ENCODE results near the gene EXPH5. TPM values are rescaled to one million over a fixed set of nuclear protein-coding genes. Genes with fewer than 3 reads are reported as not detected.
"Not testable (repeated sequence)": the region's sequence is repeated elsewhere in the genome, so short reads cannot be mapped to it uniquely, and the experiment has no call there.

Gene EXPH5
- polyA plus RNA-seq (ENCODE audit: insufficient read length in 3 of 3) = 1 to 10 TPM; 3.7 to 4.0 (median 3.7) TPM

DNA sequence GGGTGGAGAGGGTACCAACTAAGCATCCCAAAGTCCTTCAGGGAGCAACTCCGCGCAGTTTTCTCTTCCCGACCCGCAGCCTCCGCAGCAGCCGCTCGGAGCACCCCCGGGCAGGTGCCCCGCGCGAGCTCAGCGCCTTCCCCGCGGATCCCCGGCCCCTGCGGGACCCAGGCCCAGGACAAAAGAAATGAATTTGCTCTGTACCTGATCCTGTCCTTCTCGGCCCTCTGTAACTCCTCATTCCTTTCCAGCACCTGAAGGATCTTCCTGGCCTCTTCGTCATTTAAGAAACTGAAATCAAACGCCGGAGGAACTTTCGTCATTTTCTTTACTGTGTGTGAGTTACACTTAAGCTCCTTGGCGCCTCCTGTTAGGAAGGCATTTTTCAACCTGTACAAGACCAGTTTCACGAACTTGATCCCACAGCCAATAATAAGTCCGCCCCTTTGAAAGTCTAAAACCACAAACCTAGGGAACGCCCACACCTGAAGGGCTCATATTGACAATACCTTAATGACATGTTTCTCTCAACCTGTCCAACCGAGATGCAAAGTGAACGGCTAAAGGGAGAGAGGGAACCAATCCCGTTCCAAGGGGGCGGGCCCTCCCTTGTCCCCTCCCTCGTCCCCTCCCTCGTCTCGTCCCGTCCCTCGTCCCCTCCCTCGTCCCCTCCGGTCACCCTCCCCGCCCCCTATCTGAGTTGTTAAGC is at the start of gene EXPH5:
TSS of gene EXPH5 (minus strand) at position 555 of the 709 bp plus-strand sequence. CDS start at position 323, 232 bp downstream.
- peak; percentile 69 to 84 (median 79) for DNase-seq (ENCODE audit: low read depth in 3 of 3, low spot score in 2 of 3)

DNA sequence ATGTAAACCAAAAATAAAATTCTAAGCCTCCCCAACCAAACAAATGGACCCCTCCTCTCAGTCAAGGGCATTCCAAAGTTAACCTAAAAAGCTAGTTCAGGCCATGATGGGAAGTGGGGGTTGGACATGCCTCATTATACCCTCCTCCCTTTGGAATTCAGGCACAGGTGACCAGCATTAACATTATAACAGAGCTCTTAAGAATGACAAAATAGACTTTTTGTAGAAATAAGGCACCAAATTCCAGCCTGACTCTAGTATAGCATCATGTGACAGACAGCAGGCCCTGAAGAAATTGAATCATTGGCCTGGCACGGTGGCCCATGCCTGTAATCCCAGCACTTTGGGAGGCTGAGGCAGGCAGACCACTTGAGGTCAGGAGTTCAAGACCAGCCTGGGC is 48.2 kb upstream of the EXPH5 start:
- DNase-seq (ENCODE audit: low read depth in 3 of 3, low spot score in 2 of 3) = not testable (repeated sequence)

- DNase-seq (ENCODE audit: low read depth in 3 of 3, low spot score in 2 of 3) = no peak
Measured at GRCh38 chr11:108639146-108639545, 45.6 kb upstream of the EXPH5 start.

- DNase-seq (ENCODE audit: low read depth in 3 of 3, low spot score in 2 of 3) = no peak
Measured at GRCh38 chr11:108636222-108636621, 42.7 kb upstream of the EXPH5 start.

DNA sequence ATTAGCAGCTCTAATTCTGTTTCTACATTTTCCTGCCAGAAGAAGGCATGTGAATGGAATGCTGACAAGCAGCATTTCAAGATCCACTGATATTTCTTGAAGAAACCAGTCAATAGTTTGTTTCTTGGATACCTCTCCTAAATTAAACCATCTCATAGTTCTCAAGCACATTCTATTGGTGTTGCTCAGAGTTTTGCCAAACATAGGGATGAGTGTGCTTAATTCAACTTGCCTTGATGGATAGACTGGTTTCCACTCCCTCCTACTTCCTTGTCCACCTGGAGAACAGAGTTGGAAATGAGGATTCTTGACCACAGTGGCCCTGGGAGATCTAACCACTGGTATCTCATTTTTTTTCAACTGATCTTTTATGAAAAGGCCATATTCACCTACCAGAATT is 41.5 kb upstream of the EXPH5 start:
- no peak for DNase-seq (ENCODE audit: low read depth in 3 of 3, low spot score in 2 of 3)

DNA sequence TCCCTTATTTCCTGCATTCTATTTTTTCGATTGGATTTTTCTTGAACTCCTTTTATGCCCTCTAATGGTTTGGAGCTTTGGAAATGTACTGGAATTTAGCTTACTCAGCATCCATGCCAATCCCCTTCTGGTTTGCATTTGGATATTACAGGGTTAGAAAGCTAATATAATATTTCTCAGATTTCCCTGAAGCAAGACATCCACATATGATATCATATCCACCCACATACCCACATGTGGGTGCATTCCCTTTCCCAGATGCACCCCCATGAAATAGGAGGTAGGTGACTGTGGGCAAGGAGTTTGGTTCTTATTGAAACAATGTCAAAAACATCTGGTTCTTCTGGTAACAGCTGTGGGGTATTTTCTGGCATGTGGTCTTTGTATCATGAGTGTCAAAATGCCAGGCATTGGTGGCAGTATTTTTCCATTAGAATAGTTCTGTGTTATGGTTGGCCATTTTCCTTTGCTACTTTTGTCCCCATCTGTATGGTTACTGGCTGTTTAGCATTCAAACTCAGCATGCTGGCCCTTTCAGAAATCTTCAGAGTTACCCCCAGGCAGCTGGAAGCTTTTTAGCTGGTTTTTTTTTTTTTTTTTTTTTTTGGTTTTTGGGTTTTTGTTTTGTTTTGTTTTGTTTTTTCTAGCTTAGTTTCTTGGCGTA is 38.6 kb upstream of the EXPH5 start:
- DNase-seq (ENCODE audit: low read depth in 3 of 3, low spot score in 2 of 3) = no peak

GRCh38 chr11:108629274-108629673 is 35.7 kb upstream of the EXPH5 start:
- DNase-seq (ENCODE audit: low read depth in 3 of 3, low spot score in 2 of 3) = no peak

- DNase-seq (ENCODE audit: low read depth in 3 of 3, low spot score in 2 of 3) = no peak
Measured at GRCh38 chr11:108628812-108629211, 35.2 kb upstream of the EXPH5 start.

DNA sequence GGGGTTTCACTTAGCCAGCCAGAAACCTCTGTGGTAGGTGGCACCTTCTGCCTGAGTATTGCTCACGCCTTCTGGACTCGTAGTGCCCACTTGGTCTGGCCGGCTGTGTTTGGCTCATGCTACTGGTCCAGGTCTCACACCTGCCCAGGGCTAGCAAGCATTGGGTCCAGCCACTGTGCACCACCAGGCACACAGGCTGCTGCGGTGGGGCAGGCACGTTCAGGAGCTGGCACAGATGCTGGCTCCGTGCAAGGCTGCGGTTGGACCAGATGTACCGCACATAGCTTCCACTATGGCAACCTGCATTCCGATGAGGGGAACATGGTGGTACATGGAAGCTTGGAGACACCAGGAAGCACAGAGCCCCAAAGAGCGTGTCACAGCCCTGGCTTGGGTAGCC is 34.8 kb upstream of the EXPH5 start:
- no peak for DNase-seq (ENCODE audit: low read depth in 3 of 3, low spot score in 2 of 3)

GRCh38 chr11:108624196-108624925 is 30.8 kb upstream of the EXPH5 start:
- DNase-seq (ENCODE audit: low read depth in 3 of 3, low spot score in 2 of 3) = no peak

DNA sequence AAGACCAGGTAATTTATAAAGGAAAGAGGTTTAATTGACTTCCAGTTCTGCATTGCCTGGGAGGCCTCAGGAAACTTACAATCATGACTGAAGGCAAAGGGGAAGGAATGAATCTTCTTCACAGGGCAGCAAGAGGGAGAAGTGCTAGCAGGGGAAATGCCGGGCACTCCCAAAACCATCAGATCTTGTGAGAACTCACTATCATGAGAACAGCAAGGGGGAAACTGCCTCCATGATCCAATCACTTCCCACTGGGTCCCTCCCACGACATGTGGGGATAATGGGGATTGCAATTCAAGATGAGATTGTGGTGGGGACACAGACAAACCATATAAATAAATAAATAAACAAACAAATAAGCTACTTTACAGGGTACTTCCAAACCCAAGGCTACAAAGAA is 28.8 kb upstream of the EXPH5 start:
- no peak for DNase-seq (ENCODE audit: low read depth in 3 of 3, low spot score in 2 of 3)

- DNase-seq (ENCODE audit: low read depth in 3 of 3, low spot score in 2 of 3) = no peak
Measured at GRCh38 chr11:108620958-108621772, 27.6 kb upstream of the EXPH5 start.

DNA sequence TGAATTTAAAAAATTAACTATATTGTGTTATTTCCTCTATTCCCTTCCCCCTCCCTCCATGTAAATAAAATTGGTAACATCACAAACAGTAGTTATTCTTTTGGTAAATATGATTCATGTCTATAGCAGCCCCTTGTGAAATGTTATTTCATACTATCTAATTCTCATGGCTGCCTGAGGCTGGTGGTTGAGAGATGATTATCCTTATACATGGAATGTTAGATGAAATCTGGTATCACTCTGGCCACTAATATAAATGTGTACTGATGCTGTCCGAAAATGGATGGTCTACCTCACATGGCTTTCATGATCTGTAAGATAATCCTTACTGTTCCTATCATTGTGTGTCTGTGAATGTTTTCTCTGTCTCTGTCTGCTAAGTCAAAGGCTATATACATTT is 25.0 kb upstream of the EXPH5 start:
- no peak for DNase-seq (ENCODE audit: low read depth in 3 of 3, low spot score in 2 of 3)

DNA sequence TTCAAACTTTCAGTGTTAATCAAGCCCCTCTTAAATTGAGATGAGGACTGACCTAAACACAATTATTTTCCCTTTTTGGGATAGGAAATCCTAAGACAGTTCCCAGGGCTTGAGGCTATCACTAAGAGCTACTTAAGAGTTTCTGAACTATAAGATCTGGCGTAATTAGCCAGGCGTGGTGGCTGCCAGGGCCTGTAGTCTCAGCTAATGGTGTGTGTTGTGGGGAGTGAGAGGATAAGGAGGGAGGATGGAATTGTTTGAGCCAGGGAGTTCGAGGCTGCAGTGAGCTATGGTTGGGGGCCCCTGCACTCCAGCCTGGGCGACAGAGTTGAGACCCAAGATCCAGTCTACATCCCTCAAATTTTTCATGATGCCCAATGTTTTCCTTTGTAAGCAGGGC is 23.5 kb upstream of the EXPH5 start:
- DNase-seq (ENCODE audit: low read depth in 3 of 3, low spot score in 2 of 3) = no peak

DNA sequence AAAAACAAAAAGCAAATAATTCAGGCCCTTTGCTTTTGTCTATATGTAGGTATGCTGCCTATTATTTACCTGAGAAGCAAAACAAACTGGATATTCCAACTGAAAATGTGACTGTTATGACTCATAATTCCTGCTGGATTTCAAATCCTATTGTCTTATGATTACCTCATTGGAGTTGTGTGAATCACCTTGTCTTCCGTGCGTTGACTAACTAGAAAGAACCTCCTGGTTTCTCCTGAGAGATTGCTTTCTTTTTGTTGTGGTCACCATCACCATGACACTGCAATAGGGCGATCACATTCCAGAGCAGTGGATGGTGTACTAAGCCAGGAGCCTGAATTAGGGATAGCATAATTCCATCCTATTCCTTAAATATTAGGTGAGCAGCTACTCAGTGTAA is 23.0 kb upstream of the EXPH5 start:
- DNase-seq (ENCODE audit: low read depth in 3 of 3, low spot score in 2 of 3) = no peak

DNA sequence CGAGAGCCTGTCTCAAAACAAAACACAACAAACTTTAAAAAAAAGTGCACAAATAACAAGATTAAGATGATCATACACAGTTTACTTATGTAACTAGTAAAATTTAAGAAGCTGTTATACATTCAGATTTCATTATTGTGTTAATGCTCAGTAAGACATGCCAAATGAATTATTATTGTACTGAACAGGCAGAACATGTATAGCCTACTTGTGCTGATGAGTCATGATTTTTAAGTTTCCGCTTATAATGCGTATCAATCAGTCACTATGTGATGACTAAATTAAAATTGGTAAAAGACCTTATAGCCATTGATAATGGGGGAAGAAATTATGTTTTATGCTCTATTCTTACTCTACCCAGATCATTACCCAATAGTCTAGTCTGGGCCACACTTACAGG is 20.5 kb upstream of the EXPH5 start:
- DNase-seq (ENCODE audit: low read depth in 3 of 3, low spot score in 2 of 3) = no peak

- DNase-seq (ENCODE audit: low read depth in 3 of 3, low spot score in 2 of 3) = no peak
Measured at GRCh38 chr11:108609682-108610081, 16.1 kb upstream of the EXPH5 start.

- no peak for DNase-seq (ENCODE audit: low read depth in 3 of 3, low spot score in 2 of 3)
Measured at GRCh38 chr11:108608548-108608947, 15.0 kb upstream of the EXPH5 start.

- no peak for DNase-seq (ENCODE audit: low read depth in 3 of 3, low spot score in 2 of 3)
Measured at GRCh38 chr11:108606495-108607160, 13.1 kb upstream of the EXPH5 start.

GRCh38 chr11:108606070-108606469 is 12.5 kb upstream of the EXPH5 start:
- DNase-seq (ENCODE audit: low read depth in 3 of 3, low spot score in 2 of 3) = no peak

Measured in right renal cortex interstitium (tissue), 3 donors.